Lower leg skin (tissue), 3 donors: Measurements from ENCODE around the gene CTNNBL1.

ENCODE experiments used
- CTCF ChIP-seq, 3 donors: fragments of 450-650 bp; IDR thresholded peaks; one replicate each; pipeline ENCODE4 v1.5.1; 2016; ENCODE audit warnings: antibody characterized with exemption in 3 of 3, mild to moderate bottlenecking in 3 of 3, moderate library complexity in 2 of 3
- POLR2A ChIP-seq, 2 donors: fragments of 450-650 bp; IDR thresholded peaks; one replicate each; pipeline ENCODE4 v1.6.1; 2016 to 2017; ENCODE audit warnings: antibody characterized with exemption in 2 of 2, mild to moderate bottlenecking in 1 of 2, moderate library complexity in 1 of 2

GRCh38 chr20:37895166-37895565 is 201.3 kb downstream of the CTNNBL1 start:
- TF ChIP-seq CTCF (IDR thresholded peaks at IDR 0.05) (no peak), POLR2A (IDR thresholded peaks at IDR 0.05) (no peak)
